PFSK-1 (cell line): Measurements from ENCODE around the gene ELMO1.

ENCODE experiments used
- FOXP2 ChIP-seq: optimal IDR thresholded peaks from 2 replicates; pipeline ENCODE3; 2011; ENCODE audit warnings: borderline replicate concordance, control low read depth, inconsistent platforms; ENCODE audit not compliant: insufficient read depth; ENCODE audit errors: extremely low read length, extremely low read depth
- POLR2AphosphoS5 ChIP-seq: IDR thresholded peaks from 2 replicates; pipeline ENCODE4 v1.6.1; 2012; ENCODE audit warnings: low read depth, mild to moderate bottlenecking, control low read depth, low read length, moderate library complexity
- SIN3A ChIP-seq: IDR thresholded peaks from 2 replicates; pipeline ENCODE4 v1.6.1; 2012; ENCODE audit warnings: mild to moderate bottlenecking, low read length, moderate library complexity, borderline replicate concordance; ENCODE audit not compliant: insufficient read depth
- TAF1 ChIP-seq: IDR thresholded peaks from 2 replicates; pipeline ENCODE4 v1.6.1; 2012; ENCODE audit warnings: low read length, control low read depth, borderline replicate concordance; ENCODE audit not compliant: insufficient read depth
- TF ChIP-seq, protein P1 (sequence below), 2 experiments: IDR thresholded peaks; 2 replicates each; pipeline versions ENCODE4 v1.6.1 to v1.8.0; 2011 to 2012; ENCODE audit warnings: low read depth in 2 of 2, low read length in 2 of 2, control low read depth in 1 of 2, inconsistent platforms in 1 of 2, mild to moderate bottlenecking in 1 of 2, moderate library complexity in 1 of 2; ENCODE audit not compliant: insufficient read depth in 1 of 2

The ELMO1 gene

DNA sequence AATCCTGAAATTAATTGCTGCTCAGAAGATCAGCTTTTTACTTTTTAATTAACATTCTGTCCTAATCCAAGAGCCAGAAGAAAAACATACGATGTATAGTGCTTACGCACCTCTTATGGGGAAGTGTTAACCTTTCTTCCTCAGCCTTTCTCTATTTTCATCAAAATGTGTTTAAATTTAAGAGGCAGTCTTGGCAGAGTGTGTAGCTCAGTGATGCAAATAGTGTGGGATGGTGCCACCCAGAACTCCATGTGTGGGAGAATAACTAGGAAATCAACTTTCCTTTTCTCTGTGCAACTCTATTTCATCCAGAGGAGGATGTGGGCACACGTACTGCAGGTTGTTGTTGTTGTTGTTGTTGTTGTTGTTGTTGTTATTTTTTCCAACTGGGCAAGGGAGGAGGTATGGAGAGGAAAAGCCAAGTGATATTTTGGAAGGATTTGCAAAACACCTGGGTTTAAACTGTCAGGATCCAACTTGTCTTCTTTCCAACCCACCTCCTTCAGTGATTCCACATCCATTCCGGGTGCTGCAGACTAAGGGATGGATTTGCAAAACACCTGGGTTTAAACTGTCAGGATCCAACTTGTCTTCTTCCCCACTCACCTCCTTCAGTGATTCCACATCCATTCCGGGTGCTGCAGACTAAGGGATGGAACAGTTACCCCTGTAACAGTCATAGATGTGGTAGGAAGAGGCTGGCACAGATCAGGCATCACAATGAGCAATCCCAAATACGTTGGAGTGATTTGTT, 19.8 kb downstream of the ELMO1 start:
- no peak for TF ChIP-seq SIN3A

DNA sequence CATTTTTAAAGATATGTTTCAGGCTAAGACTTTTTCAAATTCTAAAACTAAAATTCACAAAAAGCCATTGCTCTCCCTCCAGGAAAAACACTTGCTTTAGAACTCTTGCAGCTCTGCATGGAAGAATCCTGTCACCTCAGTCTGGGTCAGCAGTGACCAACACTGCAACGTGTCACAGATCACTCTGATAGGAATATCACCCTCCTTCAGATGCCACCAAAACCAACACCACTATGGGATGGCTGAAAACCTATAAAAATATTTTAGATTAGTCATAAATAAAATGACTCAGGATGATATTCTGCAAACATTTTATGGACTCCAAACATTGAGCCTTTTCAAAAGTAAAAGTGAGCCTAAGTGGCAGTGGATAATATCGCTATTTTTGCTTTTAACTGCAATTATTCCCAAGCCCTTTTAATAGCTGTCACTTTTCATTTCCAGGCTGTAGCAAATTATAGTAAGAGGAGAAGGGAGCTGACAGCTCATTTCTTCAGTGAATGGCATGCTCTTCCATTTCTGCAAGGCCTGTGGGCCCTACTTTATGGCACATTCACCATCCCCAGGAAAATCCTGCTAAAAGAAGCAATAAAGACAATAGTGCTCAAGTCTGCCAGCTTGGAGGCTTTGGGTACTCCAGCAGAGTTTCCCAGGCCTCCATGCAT, 21.3 kb downstream of the ELMO1 start:
- TF ChIP-seq, protein P1, sequence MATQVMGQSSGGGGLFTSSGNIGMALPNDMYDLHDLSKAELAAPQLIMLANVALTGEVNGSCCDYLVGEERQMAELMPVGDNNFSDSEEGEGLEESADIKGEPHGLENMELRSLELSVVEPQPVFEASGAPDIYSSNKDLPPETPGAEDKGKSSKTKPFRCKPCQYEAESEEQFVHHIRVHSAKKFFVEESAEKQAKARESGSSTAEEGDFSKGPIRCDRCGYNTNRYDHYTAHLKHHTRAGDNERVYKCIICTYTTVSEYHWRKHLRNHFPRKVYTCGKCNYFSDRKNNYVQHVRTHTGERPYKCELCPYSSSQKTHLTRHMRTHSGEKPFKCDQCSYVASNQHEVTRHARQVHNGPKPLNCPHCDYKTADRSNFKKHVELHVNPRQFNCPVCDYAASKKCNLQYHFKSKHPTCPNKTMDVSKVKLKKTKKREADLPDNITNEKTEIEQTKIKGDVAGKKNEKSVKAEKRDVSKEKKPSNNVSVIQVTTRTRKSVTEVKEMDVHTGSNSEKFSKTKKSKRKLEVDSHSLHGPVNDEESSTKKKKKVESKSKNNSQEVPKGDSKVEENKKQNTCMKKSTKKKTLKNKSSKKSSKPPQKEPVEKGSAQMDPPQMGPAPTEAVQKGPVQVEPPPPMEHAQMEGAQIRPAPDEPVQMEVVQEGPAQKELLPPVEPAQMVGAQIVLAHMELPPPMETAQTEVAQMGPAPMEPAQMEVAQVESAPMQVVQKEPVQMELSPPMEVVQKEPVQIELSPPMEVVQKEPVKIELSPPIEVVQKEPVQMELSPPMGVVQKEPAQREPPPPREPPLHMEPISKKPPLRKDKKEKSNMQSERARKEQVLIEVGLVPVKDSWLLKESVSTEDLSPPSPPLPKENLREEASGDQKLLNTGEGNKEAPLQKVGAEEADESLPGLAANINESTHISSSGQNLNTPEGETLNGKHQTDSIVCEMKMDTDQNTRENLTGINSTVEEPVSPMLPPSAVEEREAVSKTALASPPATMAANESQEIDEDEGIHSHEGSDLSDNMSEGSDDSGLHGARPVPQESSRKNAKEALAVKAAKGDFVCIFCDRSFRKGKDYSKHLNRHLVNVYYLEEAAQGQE (IDR thresholded peaks at IDR 0.05; ENCODE audit: insufficient read depth in 1 of 2, low read depth in 2 of 2, low read length in 2 of 2) = no peak
- no peak for TF ChIP-seq TAF1
- no peak for TF ChIP-seq FOXP2

DNA sequence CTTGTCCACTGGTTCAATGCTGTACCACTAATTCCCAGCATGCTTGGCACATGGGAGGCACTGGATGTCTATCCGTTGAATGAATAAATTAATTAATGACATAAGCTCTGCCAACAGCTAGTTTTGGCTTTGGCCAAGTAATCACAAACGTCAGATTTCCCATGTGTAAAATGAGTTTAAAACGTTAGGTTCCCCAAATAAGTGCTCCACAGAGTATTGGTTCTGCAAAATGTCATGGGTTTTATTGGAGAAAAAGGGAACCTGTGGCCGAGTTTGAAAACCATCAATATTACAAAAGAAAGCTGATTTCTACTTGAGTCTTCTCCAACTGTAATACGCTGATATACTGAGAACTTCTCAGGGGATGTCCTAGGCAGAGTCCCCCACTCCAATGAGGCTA, 23.2 kb downstream of the ELMO1 start:
- TF ChIP-seq TAF1 (no peak), SIN3A (no peak), FOXP2 (no peak), POLR2AphosphoS5 (no peak)
- TF ChIP-seq, protein P1 (IDR thresholded peaks at IDR 0.05; ENCODE audit: insufficient read depth in 1 of 2, low read depth in 2 of 2, low read length in 2 of 2) = no peak

DNA sequence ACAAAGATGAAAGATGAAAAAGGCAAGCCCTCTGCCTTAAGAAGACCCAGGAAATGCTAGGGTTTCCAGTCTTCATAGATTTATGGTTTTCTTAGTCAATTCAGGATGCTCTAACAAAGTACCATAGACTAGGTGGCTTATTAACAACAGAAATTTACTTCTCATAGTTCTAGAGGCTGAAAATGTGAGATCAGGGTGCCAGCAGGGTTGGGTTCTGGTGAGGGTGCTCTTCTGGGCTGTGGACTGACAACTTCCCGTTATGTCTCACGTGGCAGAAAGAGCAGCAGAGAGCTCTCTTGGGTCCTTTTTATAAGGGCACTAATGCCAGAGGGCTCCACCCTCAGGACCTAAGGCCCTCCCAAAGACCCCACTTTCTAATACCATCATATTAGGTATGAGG, 23.7 kb downstream of the ELMO1 start:
- TF ChIP-seq POLR2AphosphoS5 (no peak), FOXP2 (no peak), TAF1 (no peak), SIN3A (no peak)
- TF ChIP-seq, protein P1 (IDR thresholded peaks at IDR 0.05; ENCODE audit: insufficient read depth in 1 of 2, low read depth in 2 of 2, low read length in 2 of 2) = no peak

DNA sequence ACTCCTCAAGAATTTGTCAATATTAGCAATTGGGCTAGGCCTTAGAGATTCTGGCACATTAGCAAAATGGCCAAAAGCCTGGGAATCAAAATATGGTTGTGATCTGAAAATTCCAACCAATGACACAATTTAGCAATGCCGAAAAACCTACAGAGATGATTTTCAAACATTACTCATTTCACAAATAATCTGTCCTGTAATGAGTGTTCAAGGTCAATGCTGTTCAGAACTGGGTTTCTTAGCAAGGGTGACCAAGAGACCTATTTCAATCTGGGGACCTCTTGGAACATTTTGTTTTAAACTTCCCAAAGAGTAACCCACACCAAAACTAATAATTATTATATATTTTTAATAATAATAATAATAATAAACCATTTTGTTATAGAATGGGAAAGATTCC, 24.1 kb downstream of the ELMO1 start:
- no peak for TF ChIP-seq SIN3A
- no peak for TF ChIP-seq TAF1
- TF ChIP-seq, protein P1 (IDR thresholded peaks at IDR 0.05; ENCODE audit: insufficient read depth in 1 of 2, low read depth in 2 of 2, low read length in 2 of 2) = no peak
- no peak for TF ChIP-seq FOXP2
